Vagina (tissue), 2 donors: ENCODE results near the gene B3GLCT. TPM values are rescaled to one million over a fixed set of nuclear protein-coding genes. Genes with fewer than 3 reads are reported as not detected.

Experiments
- DNase-seq, 2 donors: peaks; one replicate each; pipeline ENCODE4 v3.0.0-alpha.2; 2017; ENCODE audit errors: extremely low spot score in 2 of 2
- H3K27ac ChIP-seq: fragments of 200-600 bp; sonication (generic); one replicate; pipeline ENCODE4 v1.5.1; 2019
- H3K27me3 ChIP-seq: fragments of 200-600 bp; sonication (generic); one replicate; pipeline ENCODE4 v1.5.1; 2019
- H3K36me3 ChIP-seq, 2 donors: fragments of 200-600 bp; sonication (generic); one replicate each; pipeline ENCODE4 v1.5.1; 2017 to 2019
- H3K4me1 ChIP-seq: fragments of 200-600 bp; sonication (generic); one replicate; pipeline ENCODE4 v1.5.1; 2019
- H3K4me3 ChIP-seq, 2 donors: fragments of 200-600 bp; sonication (generic); 1 replicate in 1 of 2; 2 replicates in 1 of 2; pipeline ENCODE4 v1.5.1; 2016 to 2019
- H3K9me3 ChIP-seq: fragments of 200-600 bp; sonication (generic); one replicate; pipeline ENCODE4 v1.5.1; 2019
- POLR2A ChIP-seq, 2 donors: fragments of 450-650 bp; IDR thresholded peaks; one replicate each; pipeline ENCODE4 v1.6.1; 2017; ENCODE audit warnings: antibody characterized with exemption in 2 of 2, mild to moderate bottlenecking in 2 of 2, moderate library complexity in 2 of 2
- POLR2AphosphoS5 ChIP-seq, 2 donors: sonication (generic); formaldehyde crosslinking; IDR thresholded peaks; one replicate each; pipeline ENCODE4 v1.9.0; 2017; ENCODE audit warnings: antibody characterized with exemption in 2 of 2, mild to moderate bottlenecking in 2 of 2, low read depth in 1 of 2; ENCODE audit not compliant: insufficient read depth in 1 of 2
- intact Hi-C: fragments of 100-400 bp; cut with DNase I; formaldehyde crosslinking; loops from one replicate; pipeline ENCODE4 v1.15.1; 2023
- total RNA-seq: library from RNA; depleted of rRNA; stranded (reverse); fragments of >200 nt; gene quantifications from one replicate; pipeline ENCODE4 v1.2.3, GENCODE V29; 2016
- TF ChIP-seq, protein P1 (sequence below), 3 experiments: fragments of 450-650 bp in 2 of 3; fragments of 200-600 bp in 1 of 3; sonication (generic) in 1 of 3; IDR thresholded peaks; one replicate each; pipeline ENCODE4 v1.5.1; 2017 to 2019; ENCODE audit warnings: antibody characterized with exemption in 3 of 3, mild to moderate bottlenecking in 2 of 3, moderate library complexity in 2 of 3

Gene B3GLCT
- total RNA-seq, 1 donor from 2014 or later: 8.1 TPM

DNA sequence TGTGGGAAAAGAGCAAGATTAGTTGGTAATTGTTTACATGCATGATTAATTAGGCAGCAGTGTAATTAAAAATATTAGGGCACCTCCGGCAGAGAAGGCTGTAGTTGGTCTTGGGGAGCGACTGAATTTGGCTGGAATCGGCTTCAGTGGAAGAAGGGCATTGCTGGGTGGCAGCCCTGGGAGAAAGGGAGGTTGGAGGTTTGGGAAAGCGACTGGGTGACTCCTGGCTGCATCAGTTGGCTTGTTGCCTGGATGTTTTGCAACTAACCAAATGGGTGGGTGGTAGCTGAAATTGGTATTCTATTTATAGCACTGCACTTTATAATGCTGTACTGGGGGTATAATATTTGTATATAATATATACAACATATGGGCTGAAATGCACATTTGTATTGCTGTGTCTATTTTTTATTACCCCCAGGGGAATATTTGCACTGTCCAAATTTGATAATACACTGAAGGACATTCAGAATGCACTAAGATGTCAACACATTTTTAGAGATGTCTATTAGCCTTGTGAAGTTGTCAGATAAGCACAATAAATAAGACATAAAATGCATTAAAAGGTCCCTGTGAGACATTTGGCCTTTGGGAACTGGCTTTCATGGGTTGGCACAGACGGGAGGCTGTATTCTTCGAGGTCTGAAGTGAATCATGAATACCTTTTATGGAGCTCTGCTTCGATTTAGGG, 1.7 kb downstream of the B3GLCT start:
- DNase-seq: no peak
- peak overlapping the region; percentile 71 to 92 for H3K4me3 ChIP-seq
- intact Hi-C loops: no loop called here

DNA sequence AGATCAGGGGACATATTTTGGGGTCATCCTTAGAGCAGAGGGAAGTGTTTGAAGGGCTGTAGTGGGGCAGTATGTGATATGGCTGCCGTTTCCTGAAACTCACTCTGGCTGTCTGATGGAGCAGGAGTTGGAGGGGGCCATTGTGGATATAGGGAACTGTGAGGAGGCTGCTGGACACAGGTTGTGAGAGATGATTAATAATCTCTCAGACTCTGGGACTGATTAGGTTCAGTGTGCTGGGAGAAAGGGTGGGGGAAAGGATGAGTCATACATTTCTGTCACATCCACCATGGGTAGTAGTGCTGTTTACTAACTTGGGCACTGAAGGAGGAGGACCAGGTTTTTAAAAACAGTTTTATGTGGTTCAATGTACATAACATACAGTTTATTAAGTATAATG, 4.8 kb downstream of the B3GLCT start:
- no peak overlapping the region for H3K27ac ChIP-seq
- intact Hi-C loops: no loop called here

More for the DNA sequence above, 1.7 kb downstream of the B3GLCT start:
- H3K4me1 ChIP-seq: peaks cover 15% of the 10 kb centered on the region
- H3K36me3 ChIP-seq: no peaks in the 10 kb centered on the region
- H3K9me3 ChIP-seq: no peaks in the 10 kb centered on the region
- TF ChIP-seq POLR2A (IDR thresholded peaks at IDR 0.05): no peak
- no peaks in the 10 kb centered on the region for H3K27me3 ChIP-seq
- H3K27ac ChIP-seq: peak overlapping the region; percentile 98

DNA sequence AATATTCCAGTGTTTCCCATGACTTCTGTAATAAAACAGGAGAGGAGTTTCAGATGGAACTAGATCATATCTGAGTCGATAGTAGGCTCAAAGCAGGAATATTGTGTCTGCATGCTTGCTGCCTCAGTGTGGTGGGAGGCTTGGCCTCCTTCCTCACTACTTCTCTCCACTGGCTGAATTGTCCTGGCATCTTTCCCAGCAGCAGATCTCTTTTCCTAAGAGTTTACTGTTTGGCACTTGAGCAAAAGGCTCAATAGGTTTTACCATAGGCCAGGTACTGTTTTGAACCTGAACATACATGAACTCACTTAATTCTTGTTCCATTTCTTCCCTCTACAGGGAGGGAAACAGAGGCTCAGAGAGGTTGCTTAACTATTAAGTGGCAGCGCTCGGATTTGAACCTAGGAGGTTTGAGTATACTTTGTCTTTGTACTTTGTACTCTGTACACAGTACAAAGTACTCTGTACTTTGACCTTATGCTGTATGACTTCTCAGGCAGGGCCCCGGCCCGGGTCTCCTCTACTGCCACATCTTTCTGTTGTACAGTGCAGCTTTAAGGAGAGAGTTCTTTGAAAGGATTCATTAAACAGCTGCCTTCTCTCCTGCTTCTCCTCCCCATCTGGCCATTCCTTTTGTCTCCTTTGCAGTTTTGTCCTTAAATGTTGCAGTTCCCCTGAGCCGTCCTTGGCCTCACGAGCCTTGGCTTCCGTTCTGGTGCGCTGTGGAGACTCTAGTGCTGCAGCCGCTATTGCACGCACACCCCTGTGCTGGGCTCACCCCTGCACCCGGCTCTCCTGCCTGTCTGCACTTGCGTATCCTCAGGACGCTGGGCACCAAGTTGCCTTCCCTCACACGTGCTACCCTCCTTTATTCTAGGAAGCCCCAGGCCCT, 8.1 kb downstream of the B3GLCT start:
- Histone ChIP-seq H3K36me3 (no peaks in the 10 kb centered on the region), H3K27me3 (no peaks in the 10 kb centered on the region), H3K9me3 (no peaks in the 10 kb centered on the region), H3K4me3 (no peak overlapping the region), H3K27ac (no peak overlapping the region), H3K4me1 (peaks cover 28% of the 10 kb centered on the region)
- TF ChIP-seq, protein P1, sequence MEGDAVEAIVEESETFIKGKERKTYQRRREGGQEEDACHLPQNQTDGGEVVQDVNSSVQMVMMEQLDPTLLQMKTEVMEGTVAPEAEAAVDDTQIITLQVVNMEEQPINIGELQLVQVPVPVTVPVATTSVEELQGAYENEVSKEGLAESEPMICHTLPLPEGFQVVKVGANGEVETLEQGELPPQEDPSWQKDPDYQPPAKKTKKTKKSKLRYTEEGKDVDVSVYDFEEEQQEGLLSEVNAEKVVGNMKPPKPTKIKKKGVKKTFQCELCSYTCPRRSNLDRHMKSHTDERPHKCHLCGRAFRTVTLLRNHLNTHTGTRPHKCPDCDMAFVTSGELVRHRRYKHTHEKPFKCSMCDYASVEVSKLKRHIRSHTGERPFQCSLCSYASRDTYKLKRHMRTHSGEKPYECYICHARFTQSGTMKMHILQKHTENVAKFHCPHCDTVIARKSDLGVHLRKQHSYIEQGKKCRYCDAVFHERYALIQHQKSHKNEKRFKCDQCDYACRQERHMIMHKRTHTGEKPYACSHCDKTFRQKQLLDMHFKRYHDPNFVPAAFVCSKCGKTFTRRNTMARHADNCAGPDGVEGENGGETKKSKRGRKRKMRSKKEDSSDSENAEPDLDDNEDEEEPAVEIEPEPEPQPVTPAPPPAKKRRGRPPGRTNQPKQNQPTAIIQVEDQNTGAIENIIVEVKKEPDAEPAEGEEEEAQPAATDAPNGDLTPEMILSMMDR (IDR thresholded peaks at IDR 0.05): no peak
- no peak for TF ChIP-seq POLR2A (IDR thresholded peaks at IDR 0.05)
- no peak for TF ChIP-seq POLR2AphosphoS5 (IDR thresholded peaks at IDR 0.05; ENCODE audit: insufficient read depth in 1 of 2, low read depth in 1 of 2)
- intact Hi-C loops: no loop called here
- DNase-seq: no peak

More for the DNA sequence above, 4.8 kb downstream of the B3GLCT start:
- Histone ChIP-seq H3K36me3 (no peaks in the 10 kb centered on the region), H3K4me1 (peaks cover 29% of the 10 kb centered on the region), H3K27me3 (no peaks in the 10 kb centered on the region), H3K4me3 (no peak overlapping the region), H3K9me3 (no peaks in the 10 kb centered on the region)
- no peak for DNase-seq
- TF ChIP-seq POLR2AphosphoS5 (IDR thresholded peaks at IDR 0.05; ENCODE audit: insufficient read depth in 1 of 2, low read depth in 1 of 2) (no peak), POLR2A (IDR thresholded peaks at IDR 0.05) (no peak)
- TF ChIP-seq, protein P1 (IDR thresholded peaks at IDR 0.05): no peak

DNA sequence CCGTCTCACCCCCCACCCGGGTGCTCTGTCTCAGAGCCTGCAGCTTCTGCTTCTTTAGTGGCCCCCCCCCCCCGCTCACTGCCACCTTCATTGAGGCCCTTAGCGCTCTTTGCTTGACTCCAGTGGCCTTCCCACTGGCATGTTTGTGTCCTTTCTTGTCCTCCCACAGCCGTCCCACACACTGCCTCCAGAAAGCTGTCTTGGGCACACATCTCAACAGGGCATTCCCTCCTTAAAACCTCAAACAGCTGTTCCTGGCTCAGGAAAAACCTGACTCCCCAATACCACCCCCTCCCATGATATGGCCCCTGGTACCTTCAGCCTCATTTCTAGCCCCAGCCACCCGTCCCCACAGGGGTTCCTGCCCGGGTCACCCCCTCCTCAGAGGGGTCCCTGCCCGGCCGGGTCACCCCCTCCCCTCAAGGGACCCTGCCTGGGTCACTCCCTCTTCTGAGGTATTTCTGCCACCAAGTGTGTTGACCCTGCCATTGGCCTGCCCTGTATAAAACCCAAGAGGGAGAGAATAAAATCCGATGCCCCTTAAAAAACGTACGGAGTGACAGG, 8.9 kb downstream of the B3GLCT start:
- no peak for TF ChIP-seq POLR2A (IDR thresholded peaks at IDR 0.05)
- TF ChIP-seq, protein P1 (IDR thresholded peaks at IDR 0.05): no peak
- Histone ChIP-seq H3K27me3 (no peaks in the 10 kb centered on the region), H3K27ac (peak overlapping the region; percentile 3), H3K36me3 (no peaks in the 10 kb centered on the region), H3K9me3 (no peaks in the 10 kb centered on the region), H3K4me1 (peaks cover 28% of the 10 kb centered on the region), H3K4me3 (no peak overlapping the region)
- intact Hi-C loops: no loop called here
- no peak for DNase-seq

DNA sequence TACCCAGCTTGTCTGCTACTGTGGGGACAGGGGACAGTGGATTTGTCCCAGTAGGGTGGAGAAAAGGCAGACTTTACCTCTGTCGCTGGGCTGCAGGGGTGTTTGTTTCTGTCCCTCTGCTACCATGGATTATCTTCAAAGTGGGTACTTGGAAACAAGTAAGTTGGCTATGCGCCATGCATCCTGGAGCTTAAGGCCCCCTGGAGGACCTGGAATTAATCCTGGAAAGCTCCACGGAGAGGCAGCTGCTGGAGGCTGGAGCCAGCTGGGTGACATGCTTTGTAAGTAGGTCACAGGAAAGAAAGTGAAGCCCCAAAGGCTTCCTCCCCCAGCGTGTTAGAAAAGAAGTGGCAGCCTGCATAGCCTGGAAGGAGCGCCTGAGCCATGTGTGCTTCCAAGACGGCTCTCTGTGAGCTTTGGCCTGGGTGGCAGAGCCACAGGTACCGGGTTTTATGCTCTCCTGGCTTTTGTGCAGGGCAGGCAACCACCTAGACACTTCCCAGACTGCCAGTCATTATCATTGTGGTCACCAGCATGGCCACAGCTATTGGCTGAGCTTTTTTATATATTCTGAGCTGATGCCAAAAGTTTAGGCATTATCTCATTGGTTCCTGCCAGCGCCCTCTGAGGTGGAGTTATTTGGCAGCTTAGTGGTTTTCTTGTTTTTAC, 9.5 kb downstream of the B3GLCT start:
- Histone ChIP-seq H3K9me3 (no peaks in the 10 kb centered on the region), H3K4me3 (no peak overlapping the region), H3K27ac (peak overlapping the region; percentile 3), H3K4me1 (peaks cover 28% of the 10 kb centered on the region), H3K36me3 (no peaks in the 10 kb centered on the region), H3K27me3 (no peaks in the 10 kb centered on the region)
- intact Hi-C loops: no loop called here
- no peak for TF ChIP-seq POLR2AphosphoS5 (IDR thresholded peaks at IDR 0.05; ENCODE audit: insufficient read depth in 1 of 2, low read depth in 1 of 2)
- TF ChIP-seq, protein P1 (IDR thresholded peaks at IDR 0.05): no peak
- TF ChIP-seq POLR2A (IDR thresholded peaks at IDR 0.05): no peak
- no peak for DNase-seq
